OCI-LY7 (cell line): Measurements from ENCODE around the gene ASIC3. TPM values are rescaled to one million over a fixed set of nuclear protein-coding genes. Genes with fewer than 3 reads are reported as not detected.

Source experiments
- BruUV-seq: library from RNA; stranded (reverse); fragments of 400-500 nt; replicated peaks from 2 replicates; lab custom pipeline; 2021; lab: Mats Ljungman, UMichigan
- CTCF ChIA-PET: fragments of 300-600 bp; sonication (Branson Sonifier 250); formaldehyde crosslinking; loops from one replicate; lab custom pipeline; 2022; ENCODE audit warnings: antibody characterized with exemption; ENCODE audit not compliant: unreplicated experiment; lab: Charles Lee
- POLR2A ChIA-PET: fragments of 300-600 bp; sonication (Branson Sonifier 250); formaldehyde crosslinking; loops from one replicate; lab custom pipeline; 2022; ENCODE audit warnings: antibody characterized with exemption; lab: Charles Lee
- DNase-seq: peaks from one replicate; pipeline ENCODE4 v3.0.0-alpha.2; 2015; ENCODE audit warnings: low spot score
- H2AFZ ChIP-seq: fragments of 200-600 bp; sonication (generic), shearing (Covaris generic); 2 replicates; pipeline ENCODE4 v1.6.1; 2014; ENCODE audit warnings: mild to moderate bottlenecking, antibody characterized with exemption, low read length, moderate library complexity
- H3K27ac ChIP-seq: fragments of 200-600 bp; sonication (generic); 2 replicates; pipeline ENCODE4 v1.5.1; 2014; ENCODE audit warnings: mixed run types, low read depth, mild to moderate bottlenecking, moderate library complexity, low read length, inconsistent platforms; ENCODE audit not compliant: poor library complexity, severe bottlenecking
- H3K36me3 ChIP-seq: fragments of 200-600 bp; sonication (generic); 2 replicates; pipeline ENCODE4 v1.6.1; 2014; ENCODE audit warnings: mild to moderate bottlenecking, antibody characterized with exemption, low read length, moderate library complexity, mixed read lengths; ENCODE audit not compliant: insufficient read depth
- H3K4me1 ChIP-seq: fragments of 200-600 bp; sonication (generic); 2 replicates; pipeline ENCODE4 v1.5.1; 2014; ENCODE audit warnings: mild to moderate bottlenecking, low read length; ENCODE audit not compliant: insufficient read depth, poor library complexity, severe bottlenecking
- H3K4me2 ChIP-seq: fragments of 200-600 bp; sonication (generic); 2 replicates; pipeline ENCODE4 v1.6.1; 2014; ENCODE audit warnings: mild to moderate bottlenecking, low read length
- H3K4me3 ChIP-seq: fragments of 200-600 bp; sonication (generic); 2 replicates; pipeline ENCODE4 v1.5.1; 2014; ENCODE audit warnings: mild to moderate bottlenecking, low read depth, low read length; ENCODE audit not compliant: poor library complexity, severe bottlenecking
- H3K79me2 ChIP-seq: fragments of 200-600 bp; sonication (generic); 2 replicates; pipeline ENCODE4 v1.6.1; 2016; ENCODE audit warnings: low read depth, mild to moderate bottlenecking, low read length, moderate library complexity, mixed read lengths; ENCODE audit not compliant: insufficient read depth
- H3K9me2 ChIP-seq: fragments of 200-600 bp; sonication (generic); 2 replicates; pipeline ENCODE4 v1.6.1; 2016; ENCODE audit warnings: mild to moderate bottlenecking, low read length, mixed read lengths; ENCODE audit not compliant: insufficient read depth
- H3K9me3 ChIP-seq: fragments of 200-600 bp; sonication (generic); 2 replicates; pipeline ENCODE4 v1.6.1; 2014; ENCODE audit warnings: mild to moderate bottlenecking, mixed run types, low read length, mixed read lengths
- H4K20me1 ChIP-seq: fragments of 200-600 bp; sonication (generic); 2 replicates; pipeline ENCODE4 v1.6.1; 2014; ENCODE audit warnings: mild to moderate bottlenecking, antibody characterized with exemption, low read length, moderate library complexity, mixed read lengths; ENCODE audit not compliant: insufficient read depth
- EZH2phosphoT487 ChIP-seq: fragments of 200-600 bp; sonication (generic); IDR thresholded peaks from 2 replicates; pipeline ENCODE4 v1.6.1; 2018; ENCODE audit warnings: low read depth, borderline replicate concordance, mild to moderate bottlenecking, mixed run types, antibody characterized with exemption, low read length, moderate library complexity, mixed read lengths
- intact Hi-C: fragments of 100-400 bp; cut with micrococcal nuclease; formaldehyde crosslinking; loops from one replicate; pipeline ENCODE4 v1.10.0; 2022; ENCODE audit not compliant: unreplicated experiment
- total RNA-seq, 2 experiments: library from RNA; depleted of rRNA in 1 of 2; stranded (reverse); fragments of >200 nt in 1 of 2; shearing (Covaris generic) in 1 of 2; gene quantifications; 2 replicates each; pipeline ENCODE4 v1.2.3, GENCODE V29; 2014 to 2022
- TF ChIP-seq, protein P1 (sequence below): fragments of 200-600 bp; sonication (generic); conservative IDR thresholded peaks from 2 replicates; pipeline ENCODE4 v1.5.1; 2014; ENCODE audit warnings: mild to moderate bottlenecking, antibody characterized with exemption, low read length, moderate library complexity, mixed read lengths

The ASIC3 gene
- total RNA-seq, 2 experiments from 2014 or later, result 3.3 to 14.8 TPM

DNA sequence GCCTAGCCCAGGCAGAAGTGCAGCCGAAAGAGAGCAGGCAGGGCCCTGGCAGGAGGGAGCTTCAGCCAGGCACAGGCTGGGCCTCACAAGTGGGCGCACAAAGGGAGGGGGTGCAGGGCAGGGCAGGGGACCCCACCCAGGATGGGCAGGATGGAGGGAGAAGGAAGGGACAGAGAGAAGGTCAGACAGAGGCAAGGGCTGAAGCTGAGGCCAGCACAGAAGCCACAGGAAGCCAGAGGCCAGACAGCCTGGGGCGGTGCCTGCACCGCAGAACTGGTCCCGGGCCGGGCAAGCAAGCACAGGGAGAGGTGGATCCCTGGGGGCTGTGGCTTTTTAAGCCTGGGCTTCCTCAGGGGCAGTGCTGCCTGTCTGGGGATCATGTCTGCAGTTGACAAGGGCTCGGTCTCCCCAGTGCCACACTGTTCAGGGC lies 40.8 kb upstream of the ASIC3 start:
- H3K4me2 ChIP-seq, result no peak overlapping the region

DNA sequence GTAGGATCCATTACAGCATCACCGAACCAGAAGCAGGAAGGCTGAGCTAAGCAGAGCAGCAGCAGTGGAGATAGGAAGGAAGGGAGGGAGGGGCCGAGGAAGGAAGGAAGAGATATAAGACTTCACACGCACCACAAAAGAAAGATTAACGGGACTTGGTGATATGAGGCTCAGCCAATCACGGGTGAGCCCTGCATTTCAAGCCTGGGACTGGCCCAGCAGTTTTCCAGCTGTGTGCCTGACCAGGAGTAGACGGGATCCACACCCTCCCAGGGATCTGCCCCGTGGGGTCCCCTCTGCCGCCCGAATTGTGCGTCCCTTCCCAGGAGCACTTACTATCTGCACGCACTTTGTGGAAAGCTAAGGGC lies 40.2 kb upstream of the ASIC3 start:
- peak overlapping the region; percentile 42 for H3K4me3 ChIP-seq
- TF ChIP-seq EZH2phosphoT487, result no peak
- TF ChIP-seq, protein P1, sequence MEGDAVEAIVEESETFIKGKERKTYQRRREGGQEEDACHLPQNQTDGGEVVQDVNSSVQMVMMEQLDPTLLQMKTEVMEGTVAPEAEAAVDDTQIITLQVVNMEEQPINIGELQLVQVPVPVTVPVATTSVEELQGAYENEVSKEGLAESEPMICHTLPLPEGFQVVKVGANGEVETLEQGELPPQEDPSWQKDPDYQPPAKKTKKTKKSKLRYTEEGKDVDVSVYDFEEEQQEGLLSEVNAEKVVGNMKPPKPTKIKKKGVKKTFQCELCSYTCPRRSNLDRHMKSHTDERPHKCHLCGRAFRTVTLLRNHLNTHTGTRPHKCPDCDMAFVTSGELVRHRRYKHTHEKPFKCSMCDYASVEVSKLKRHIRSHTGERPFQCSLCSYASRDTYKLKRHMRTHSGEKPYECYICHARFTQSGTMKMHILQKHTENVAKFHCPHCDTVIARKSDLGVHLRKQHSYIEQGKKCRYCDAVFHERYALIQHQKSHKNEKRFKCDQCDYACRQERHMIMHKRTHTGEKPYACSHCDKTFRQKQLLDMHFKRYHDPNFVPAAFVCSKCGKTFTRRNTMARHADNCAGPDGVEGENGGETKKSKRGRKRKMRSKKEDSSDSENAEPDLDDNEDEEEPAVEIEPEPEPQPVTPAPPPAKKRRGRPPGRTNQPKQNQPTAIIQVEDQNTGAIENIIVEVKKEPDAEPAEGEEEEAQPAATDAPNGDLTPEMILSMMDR, result no peak
- H3K4me2 ChIP-seq, result peak overlapping the region; percentile 48

More for the DNA sequence above, 40.8 kb upstream of the ASIC3 start:
- intact Hi-C loops, result loop anchor here (5.0 kb wide), 1 partner anchor 45 kb away; no protein-coding TSS in a partner anchor
- H3K79me2 ChIP-seq, result no peaks in the 10 kb centered on the region
- no peaks in the 10 kb centered on the region for H4K20me1 ChIP-seq
- no peaks in the 10 kb centered on the region for H3K36me3 ChIP-seq
- peaks cover 7% of the 10 kb centered on the region for H3K4me1 ChIP-seq
- no peak overlapping the region for H2AFZ ChIP-seq
- BruUV-seq, result no TSS peak
- POLR2A ChIA-PET, result interaction anchor here (1.1 kb wide), 1 partner anchor 34 kb away, joined by 3 read pairs; no protein-coding TSS in a partner anchor
- H3K27ac ChIP-seq, result no peak overlapping the region
- no peak for DNase-seq
- H3K4me3 ChIP-seq, result no peak overlapping the region
- H3K9me3 ChIP-seq, result no peaks in the 10 kb centered on the region
- no peaks in the 10 kb centered on the region for H3K9me2 ChIP-seq
- TF ChIP-seq EZH2phosphoT487, result no peak
- TF ChIP-seq, protein P1, result no peak
- CTCF ChIA-PET, result interaction anchor here (1.0 kb wide), 1 partner anchor 116 kb away, joined by 3 read pairs; no protein-coding TSS in a partner anchor

More for the DNA sequence above, 40.2 kb upstream of the ASIC3 start:
- Histone ChIP-seq H2AFZ (peak overlapping the region; percentile 57; the same call in 1 of the 2 replicates), H4K20me1 (no peaks in the 10 kb centered on the region), H3K4me1 (peaks cover 7% of the 10 kb centered on the region), H3K36me3 (no peaks in the 10 kb centered on the region), H3K9me2 (no peaks in the 10 kb centered on the region), H3K9me3 (no peaks in the 10 kb centered on the region), H3K79me2 (no peaks in the 10 kb centered on the region), H3K27ac (no peak overlapping the region)
- BruUV-seq, result no TSS peak
- POLR2A ChIA-PET, result interaction anchor here (1.1 kb wide), 1 partner anchor 34 kb away, joined by 3 read pairs; no protein-coding TSS in a partner anchor
- CTCF ChIA-PET, result interaction anchor here (1.0 to 1.4 kb wide), 2 partner anchors 10 to 117 kb away, joined by 3 read pairs; no protein-coding TSS in a partner anchor
- intact Hi-C loops, result loop anchor here (5.0 kb wide), 1 partner anchor 46 kb away; no protein-coding TSS in a partner anchor
- DNase-seq, result no peak
